ENCODE measurements around the gene TMEM128. TPM values are rescaled to one million over a fixed set of nuclear protein-coding genes. Genes with fewer than 3 reads are reported as not detected.

Gene TMEM128
- total and polyA plus RNA-seq, 2 of the 13 experiments (the other 11 are each of a cell fraction or from before 2014, with no cell fraction given) = 19.4 to 27.9 TPM

DNA sequence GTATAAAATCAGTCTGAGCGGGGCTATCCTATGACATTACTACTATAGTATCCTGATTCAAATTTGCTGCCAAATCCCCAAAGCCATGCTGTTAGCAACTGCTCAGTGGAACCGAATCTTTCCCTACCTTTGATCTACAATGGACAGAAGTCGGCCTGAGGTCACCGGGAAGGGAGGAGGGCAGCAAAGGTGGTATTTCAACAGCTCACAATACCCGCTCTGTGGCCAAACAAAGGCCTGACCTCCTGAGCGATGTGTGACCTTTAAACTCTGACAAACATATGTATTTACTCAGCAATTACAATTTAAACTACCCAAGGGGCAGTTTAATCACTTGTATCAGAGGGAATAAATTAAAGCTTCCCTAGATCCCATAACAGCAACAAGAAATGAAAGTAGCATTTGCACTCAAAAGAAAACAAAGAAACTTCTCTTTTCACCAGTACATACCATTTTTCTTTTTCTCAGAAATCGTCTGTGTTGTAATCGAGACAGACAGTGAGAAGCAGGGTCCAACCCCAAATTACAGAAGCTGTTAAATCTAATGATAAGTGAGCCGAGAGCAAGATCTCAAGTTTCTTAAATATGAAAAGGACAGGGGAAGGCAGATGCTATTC lies 11.6 kb upstream of the TMEM128 start (continued):
- TF ChIP-seq, protein P1, sequence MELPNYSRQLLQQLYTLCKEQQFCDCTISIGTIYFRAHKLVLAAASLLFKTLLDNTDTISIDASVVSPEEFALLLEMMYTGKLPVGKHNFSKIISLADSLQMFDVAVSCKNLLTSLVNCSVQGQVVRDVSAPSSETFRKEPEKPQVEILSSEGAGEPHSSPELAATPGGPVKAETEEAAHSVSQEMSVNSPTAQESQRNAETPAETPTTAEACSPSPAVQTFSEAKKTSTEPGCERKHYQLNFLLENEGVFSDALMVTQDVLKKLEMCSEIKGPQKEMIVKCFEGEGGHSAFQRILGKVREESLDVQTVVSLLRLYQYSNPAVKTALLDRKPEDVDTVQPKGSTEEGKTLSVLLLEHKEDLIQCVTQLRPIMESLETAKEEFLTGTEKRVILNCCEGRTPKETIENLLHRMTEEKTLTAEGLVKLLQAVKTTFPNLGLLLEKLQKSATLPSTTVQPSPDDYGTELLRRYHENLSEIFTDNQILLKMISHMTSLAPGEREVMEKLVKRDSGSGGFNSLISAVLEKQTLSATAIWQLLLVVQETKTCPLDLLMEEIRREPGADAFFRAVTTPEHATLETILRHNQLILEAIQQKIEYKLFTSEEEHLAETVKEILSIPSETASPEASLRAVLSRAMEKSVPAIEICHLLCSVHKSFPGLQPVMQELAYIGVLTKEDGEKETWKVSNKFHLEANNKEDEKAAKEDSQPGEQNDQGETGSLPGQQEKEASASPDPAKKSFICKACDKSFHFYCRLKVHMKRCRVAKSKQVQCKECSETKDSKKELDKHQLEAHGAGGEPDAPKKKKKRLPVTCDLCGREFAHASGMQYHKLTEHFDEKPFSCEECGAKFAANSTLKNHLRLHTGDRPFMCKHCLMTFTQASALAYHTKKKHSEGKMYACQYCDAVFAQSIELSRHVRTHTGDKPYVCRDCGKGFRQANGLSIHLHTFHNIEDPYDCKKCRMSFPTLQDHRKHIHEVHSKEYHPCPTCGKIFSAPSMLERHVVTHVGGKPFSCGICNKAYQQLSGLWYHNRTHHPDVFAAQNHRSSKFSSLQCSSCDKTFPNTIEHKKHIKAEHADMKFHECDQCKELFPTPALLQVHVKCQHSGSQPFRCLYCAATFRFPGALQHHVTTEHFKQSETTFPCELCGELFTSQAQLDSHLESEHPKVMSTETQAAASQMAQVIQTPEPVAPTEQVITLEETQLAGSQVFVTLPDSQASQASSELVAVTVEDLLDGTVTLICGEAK (IDR thresholded peaks at IDR 0.05) = no peak
- TF ChIP-seq, protein P1 (CRISPR knock-in tag; IDR thresholded peaks at IDR 0.05) = no peak; the same call in 1 of the 2 replicates
- TF ChIP-seq MEIS2 (CRISPR knock-in tag; IDR thresholded peaks at IDR 0.05) (peak; percentile 85), ZNF331 (CRISPR knock-in tag; IDR thresholded peaks at IDR 0.05) (peak; percentile 78), AGO1 (IDR thresholded peaks at IDR 0.05; ENCODE audit: low read depth, low read length, poor library complexity, severe bottlenecking) (no peak), ZBTB42 (CRISPR knock-in tag; IDR thresholded peaks at IDR 0.05) (no peak), ZNF468 (CRISPR knock-in tag; IDR thresholded peaks at IDR 0.05) (no peak)
- TF ChIP-seq, protein P2, sequence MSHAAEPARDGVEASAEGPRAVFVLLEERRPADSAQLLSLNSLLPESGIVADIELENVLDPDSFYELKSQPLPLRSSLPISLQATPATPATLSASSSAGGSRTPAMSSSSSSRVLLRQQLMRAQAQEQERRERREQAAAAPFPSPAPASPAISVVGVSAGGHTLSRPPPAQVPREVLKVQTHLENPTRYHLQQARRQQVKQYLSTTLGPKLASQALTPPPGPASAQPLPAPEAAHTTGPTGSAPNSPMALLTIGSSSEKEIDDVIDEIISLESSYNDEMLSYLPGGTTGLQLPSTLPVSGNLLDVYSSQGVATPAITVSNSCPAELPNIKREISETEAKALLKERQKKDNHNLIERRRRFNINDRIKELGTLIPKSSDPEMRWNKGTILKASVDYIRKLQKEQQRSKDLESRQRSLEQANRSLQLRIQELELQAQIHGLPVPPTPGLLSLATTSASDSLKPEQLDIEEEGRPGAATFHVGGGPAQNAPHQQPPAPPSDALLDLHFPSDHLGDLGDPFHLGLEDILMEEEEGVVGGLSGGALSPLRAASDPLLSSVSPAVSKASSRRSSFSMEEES (CRISPR knock-in tag; IDR thresholded peaks at IDR 0.05) = peak; percentile 69
- TF ChIP-seq, protein P3, sequence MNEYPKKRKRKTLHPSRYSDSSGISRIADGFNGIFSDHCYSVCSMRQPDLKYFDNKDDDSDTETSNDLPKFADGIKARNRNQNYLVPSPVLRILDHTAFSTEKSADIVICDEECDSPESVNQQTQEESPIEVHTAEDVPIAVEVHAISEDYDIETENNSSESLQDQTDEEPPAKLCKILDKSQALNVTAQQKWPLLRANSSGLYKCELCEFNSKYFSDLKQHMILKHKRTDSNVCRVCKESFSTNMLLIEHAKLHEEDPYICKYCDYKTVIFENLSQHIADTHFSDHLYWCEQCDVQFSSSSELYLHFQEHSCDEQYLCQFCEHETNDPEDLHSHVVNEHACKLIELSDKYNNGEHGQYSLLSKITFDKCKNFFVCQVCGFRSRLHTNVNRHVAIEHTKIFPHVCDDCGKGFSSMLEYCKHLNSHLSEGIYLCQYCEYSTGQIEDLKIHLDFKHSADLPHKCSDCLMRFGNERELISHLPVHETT (CRISPR knock-in tag; conservative IDR thresholded peaks at IDR 0.05) = no peak
- TF ChIP-seq, protein P4, sequence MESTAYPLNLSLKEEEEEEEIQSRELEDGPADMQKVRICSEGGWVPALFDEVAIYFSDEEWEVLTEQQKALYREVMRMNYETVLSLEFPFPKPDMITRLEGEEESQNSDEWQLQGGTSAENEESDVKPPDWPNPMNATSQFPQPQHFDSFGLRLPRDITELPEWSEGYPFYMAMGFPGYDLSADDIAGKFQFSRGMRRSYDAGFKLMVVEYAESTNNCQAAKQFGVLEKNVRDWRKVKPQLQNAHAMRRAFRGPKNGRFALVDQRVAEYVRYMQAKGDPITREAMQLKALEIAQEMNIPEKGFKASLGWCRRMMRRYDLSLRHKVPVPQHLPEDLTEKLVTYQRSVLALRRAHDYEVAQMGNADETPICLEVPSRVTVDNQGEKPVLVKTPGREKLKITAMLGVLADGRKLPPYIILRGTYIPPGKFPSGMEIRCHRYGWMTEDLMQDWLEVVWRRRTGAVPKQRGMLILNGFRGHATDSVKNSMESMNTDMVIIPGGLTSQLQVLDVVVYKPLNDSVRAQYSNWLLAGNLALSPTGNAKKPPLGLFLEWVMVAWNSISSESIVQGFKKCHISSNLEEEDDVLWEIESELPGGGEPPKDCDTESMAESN (CRISPR knock-in tag; conservative IDR thresholded peaks at IDR 0.05) = peak; percentile 67; the same call in 1 of the 2 replicates
- TF ChIP-seq, protein P5, sequence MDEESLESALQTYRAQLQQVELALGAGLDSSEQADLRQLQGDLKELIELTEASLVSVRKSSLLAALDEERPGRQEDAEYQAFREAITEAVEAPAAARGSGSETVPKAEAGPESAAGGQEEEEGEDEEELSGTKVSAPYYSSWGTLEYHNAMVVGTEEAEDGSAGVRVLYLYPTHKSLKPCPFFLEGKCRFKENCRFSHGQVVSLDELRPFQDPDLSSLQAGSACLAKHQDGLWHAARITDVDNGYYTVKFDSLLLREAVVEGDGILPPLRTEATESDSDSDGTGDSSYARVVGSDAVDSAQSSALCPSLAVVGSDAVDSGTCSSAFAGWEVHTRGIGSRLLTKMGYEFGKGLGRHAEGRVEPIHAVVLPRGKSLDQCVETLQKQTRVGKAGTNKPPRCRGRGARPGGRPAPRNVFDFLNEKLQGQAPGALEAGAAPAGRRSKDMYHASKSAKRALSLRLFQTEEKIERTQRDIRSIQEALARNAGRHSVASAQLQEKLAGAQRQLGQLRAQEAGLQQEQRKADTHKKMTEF (CRISPR knock-in tag; IDR thresholded peaks at IDR 0.05) = peak; percentile 83

Measured in HepG2 (cell line).